ENCODE results near the gene IRF1.

IRF1 gene

DNA sequence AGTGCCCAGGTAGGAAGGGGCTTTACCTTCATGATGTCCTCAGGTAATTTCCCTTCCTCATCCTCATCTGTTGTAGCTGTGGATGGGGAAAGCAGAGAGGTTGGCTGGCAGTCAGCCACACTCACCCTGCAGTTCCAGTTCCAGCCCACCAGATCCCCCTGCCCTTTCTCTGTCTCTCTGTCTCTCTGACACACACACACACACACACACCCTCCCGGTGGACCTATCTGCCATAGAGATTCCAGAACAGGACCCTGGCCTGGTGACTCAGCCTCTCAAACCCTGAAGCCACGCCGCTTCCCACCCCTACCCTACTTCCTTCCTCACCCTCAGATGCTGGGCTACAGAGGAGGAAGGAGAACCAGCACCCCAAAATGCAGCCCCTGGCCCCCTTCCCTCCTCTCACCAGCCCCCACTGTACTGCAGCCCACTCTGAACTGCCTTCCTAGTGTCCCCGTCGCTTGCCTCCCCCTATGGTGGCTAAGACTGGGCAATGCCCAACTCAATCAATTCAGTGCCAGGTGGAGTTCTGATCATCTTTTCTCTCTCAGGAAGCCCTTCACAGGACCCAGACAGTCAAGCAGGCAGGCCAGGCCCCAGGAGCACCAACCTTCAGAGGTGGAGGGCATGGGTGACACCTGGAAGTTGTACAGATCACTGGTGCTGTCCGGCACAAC is 4.8 kb downstream of the IRF1 start:
- DNase-seq, result peak; percentile 15

DNA sequence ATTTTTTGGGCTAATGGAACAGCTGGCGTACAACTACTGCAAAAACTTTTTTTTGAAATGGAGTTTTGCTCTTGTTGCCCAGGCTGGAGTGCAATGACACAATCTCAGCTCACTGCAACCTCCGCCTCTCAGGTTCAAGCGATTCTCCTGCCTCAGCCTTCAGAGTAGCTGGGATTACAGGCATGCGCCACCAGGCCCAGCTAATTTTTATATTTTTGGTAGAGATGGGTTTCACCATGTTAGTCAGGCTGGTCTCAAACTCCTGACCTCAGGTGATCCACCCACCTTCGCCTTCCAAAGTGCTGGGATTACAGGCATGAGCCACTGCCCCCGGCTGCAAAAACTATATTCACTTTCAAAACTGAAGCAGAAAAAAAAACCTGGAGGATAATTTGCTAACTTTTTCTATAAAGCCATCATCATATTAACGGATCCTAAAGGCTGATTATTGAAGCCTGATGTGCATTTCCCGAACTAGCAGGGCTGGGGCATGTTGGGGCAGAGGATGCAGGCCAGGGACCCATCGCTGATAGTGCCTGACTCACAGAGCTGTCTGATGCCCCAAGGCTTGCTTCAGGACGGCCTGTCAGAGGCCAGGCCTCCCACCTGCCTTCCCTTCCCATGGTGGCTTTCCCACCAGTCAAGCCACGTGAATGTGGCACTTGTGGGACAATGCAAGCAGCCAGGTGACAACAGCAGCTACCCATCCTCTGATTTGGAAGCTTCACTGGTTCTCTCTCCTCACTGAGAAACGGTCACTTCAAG is 5.5 kb downstream of the IRF1 start:
- DNase-seq, result peak; percentile 8

DNA sequence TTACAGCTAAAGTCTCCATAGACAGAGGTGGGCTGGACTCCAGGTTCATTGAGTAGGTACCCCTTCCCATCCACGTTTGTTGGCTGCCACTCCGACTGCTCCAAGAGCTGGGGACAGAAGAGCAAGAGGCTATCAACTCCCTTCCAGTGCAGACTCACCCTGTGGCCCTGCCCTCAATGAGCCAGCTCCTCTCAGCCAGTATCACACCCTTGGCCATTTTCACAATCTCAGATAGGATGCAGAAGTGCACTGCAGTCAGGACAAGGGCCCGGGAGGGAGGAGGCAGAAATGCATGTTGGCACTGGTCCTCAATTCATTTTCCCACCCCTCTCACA is 6.2 kb downstream of the IRF1 start:
- peak; percentile 8 for DNase-seq

DNA sequence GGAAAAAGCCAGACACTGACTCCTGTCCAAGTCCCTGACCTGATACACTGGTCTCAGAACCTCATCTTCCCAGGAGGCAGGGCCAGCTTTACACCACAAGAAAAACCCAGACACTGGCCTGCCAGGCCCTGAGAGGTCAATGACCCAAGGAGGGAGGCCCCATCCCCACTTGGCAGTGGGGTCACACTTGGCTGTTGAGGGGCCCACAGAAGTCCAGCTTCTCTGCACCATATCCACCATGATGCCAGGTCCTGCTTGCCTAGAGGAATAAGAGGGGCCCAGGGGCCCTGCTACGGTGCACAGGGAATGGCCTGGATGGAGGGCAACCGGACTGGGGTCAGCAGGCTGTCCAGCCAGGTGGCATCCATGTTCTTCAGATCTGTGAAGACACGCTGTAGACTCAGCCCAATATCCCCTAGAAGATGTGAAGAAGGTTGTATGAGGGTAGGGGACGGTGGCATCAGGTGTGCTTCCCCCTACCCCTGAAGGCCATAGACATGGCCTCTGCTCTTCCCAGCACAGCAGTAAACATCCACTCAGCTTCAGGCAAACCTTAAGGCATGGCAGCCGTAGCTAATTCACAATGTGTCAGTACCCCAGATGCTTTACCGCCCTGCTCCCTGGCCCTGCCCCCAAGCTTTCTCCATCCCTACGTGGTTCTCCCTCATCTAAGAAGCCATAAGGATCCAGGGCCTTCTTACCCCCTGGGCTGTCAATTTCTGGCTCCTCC is 6.7 kb downstream of the IRF1 start:
- peak; percentile 17 for DNase-seq

DNA sequence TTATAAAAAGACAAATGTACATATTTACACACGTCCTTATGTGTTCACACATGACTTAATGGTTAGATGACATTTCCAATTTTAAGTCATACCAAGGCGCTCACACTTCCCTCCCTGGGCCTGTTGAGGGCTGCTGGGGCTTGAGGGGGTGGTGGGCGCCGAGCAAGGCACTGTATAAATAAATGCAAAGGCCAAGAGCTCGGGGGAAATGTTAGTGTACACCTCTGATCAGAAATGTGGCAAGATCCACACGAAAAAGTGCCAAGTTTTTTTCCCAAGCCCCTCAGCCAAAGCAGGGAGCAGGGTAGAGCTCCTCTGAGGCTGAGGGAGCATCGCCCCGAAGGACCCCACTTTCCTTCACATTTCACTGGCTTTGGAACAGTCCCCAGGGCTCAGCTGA is 7.5 kb downstream of the IRF1 start:
- no peak for DNase-seq

DNA sequence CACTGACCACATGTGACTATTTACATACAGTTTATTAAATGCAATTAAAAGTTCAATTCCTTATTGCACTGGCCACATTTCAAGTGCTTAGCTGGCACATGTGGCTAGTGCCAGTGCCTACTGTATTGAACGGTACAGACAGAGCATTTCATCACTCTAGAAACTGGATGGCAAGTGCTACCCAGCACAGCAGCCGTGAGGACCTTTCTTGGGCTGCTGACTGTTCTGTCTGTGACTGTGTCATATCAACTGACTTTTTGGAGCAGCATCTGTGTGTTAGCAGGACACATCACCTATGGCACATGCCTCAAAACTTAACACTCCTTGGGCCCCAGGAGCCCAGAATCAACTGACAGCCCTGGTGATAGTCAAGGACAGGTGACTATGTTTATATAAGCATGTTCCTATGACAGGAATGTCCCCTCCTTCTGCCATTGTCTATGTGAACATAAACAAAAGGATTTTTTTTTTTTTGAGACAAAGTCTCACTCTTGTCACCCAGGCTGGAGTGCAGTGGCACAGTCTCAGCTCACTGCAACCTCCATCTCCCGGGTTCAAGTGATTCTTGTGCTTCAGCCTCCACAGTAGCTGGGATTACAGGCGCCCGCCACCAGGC is 8.9 kb downstream of the IRF1 start:
- no peak for DNase-seq

DNA sequence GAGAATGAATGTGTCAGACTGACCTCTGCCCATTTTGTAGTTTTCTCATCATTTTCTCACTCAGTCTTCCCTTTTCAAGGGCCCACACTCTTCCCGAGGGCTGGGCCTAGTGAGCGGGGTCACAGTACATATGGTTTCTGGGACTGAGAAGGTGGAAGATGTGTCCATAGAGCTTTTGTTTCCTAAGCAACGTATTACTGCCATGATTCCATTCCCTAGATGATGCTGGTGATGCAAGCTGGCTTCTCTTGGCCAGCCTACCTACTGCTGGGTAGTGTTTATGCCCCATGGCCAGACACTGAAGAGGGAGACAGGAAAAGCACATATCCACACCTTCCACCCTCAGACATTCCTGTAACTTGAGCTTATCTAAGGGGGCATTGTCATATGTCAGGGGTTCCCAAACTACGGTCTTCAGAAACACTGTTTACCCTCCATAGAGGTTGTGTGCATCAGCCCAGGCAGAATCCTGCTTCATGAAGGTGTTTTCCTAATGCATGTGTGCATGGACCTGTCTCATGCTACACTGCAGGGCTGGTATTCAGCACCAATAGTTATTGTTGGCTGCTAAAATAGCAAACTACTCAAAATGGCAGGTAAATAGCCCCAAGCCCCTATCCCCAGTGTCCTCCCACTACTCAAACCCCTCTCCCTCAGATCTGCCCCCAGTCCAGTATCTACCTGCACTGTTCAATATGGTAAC is 9.5 kb downstream of the IRF1 start:
- no peak for DNase-seq

DNA sequence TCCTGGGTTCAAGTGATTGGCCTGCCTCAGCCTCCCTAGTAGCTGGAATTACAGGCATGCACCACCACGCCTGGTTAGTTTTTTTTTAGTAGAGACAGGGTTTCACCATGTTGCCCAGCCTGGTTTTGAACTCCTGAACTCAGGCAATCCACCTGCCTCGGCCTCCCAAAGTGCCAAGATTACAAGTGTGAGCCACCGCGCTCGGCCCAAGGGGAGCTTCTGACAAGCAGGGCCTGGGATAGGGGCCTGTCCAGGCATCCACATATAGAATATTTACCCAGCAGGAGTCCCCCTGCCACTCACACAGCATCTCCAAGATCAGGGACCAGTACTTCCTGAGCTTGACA is 10.1 kb downstream of the IRF1 start:
- DNase-seq, result no peak

DNA sequence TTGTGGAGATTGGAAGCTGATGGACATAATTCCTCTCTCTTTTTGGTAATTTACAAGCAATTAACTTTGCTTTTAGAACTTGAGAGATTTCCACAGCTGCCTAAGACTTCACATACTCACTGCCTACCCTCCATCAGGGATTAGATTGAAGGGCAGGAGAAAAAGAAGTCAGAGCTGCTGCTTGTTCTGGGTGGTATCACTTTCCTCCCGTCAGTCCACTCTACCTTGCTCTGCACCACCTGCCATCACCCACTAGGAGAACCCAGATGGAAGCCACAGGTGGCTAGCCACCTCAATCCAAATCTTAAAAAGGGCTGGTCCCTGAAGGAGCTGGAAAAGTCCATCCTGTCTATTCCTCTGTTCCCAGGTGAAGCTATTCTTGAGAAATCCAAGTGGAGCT is 10.5 kb downstream of the IRF1 start:
- no peak for DNase-seq

DNA sequence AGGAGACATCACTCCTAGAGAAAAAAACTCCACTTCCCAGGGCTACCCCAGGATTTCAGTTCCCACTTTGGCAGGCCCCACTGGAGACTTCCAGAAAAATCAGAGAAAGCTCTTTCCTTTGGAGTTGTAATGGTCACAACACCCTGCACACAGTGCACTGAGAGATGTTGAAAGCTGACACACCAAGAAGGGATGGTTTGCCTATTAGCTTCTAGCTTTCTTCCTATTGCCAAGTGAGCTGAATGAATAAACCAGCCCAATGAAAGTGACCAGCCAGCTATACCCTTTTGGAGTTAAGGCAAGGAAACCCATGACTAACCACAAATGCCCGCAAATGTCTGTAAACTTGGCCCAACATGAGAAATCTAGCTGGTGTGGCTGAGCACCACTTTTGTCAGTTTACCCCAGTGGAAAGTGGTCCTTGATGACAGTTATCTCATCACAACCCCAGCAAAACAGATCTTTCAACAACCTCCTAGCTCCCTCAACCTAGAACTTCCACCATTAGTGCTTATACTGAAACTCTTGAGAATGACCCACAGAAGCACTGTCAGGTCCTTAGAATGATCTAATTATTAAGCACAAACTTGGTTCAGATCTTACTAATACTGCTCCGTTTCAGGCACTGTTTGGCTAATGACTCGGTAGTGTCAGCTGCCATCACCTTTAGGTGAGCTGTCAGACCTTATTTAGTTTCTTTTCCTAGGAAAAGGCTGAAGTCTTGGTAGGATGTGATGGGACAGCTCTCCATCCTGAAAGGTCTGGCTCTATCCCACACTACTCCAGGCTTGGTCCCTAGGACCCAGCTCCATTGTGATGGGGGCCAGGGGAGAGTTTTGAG is 11.2 kb downstream of the IRF1 start:
- DNase-seq, result no peak

DNA sequence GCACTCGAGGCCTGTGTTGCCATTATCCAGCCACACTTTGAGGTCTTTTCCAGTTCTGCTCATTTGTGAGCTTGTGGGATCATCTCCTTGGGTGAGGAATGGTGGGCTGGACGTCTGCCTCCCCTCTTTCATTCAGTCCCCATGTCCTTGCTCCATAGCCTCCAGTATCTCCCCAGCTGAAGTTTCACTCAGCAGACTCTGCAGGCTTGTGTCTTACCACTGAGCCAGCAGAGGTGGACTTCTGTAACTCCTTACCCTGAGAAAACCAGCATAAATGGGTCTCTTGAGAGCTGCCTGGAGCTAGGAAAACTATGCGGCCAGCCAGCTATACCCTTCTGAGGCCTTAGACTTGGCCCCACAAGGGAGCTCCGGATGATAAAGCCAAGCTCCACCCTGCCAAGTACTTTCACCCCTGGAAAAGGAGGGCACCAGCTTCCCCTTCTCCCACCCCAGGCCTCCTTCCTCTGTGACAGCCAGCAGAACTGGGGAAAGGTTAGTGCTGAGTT is 12.2 kb downstream of the IRF1 start:
- DNase-seq, result no peak

DNA sequence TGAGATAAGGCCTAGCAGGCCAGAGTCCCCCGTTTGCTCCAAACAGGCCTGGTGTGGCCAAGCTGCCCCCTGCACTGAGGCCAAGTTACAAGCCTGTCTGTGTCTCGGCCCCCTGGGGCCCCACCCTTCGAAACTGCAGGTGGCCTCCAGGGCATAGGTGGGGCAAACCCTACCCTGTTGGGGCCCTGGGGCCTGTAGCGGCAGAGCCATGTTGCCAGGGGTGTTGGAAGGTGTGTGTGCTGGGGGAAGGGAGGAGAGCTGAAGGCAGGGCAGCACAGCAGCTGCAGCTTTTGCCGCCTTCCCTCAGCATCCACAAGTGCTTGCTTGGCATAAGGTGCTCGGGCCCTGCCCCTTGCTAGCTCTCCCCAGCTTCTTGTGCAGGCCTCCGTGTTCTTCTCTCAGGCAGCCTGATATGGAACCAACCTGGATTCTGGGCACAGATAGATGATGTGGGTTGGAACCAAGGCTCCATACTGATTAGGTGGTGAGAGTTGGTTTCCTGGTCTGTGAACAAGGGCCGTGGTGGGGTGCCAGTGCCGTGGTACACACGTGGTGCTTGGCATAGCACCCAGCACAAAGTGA is 12.7 kb downstream of the IRF1 start:
- DNase-seq, result no peak

DNA sequence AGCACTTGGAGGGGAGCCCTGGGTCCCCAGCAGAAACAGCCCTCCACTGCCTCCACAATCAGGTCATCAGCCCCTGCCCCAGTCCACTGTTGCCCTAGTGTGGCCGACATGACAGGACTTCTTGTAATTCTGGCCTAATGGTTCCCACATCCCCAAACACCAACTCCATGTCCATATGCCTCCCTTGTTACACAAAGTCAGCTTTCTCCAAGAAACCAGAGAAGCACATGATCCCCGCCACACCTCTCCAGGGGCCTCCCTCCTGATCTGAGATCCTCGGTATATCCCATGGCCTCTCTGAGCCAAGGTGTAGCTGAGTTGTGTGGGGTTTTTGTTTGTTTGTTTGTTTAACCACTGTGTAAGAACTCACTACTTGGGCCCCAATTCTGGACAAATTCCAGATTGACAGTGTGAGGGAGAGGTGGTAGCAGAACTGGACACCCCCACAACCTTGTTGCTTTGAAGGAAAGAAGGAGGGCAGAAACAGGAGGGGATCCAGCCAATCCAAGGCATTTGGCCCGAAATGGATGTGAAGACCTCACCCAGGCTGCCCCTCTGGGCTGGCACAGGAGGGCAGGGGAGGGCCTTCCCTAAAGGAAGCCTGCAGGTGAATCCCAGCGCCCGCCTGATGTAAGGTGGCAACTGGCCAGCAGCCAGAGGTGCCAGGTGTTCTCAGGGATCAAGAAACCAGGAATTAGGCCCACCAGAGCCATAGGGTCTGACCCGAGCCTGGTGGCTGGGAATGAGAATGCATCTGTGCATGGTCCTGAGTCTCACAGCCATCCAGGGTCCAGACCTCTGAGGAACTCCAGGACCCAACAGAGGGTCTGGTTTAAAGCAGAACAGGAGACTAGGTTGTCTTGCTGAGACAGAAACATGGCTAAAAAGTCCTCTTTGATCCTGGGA is 13.4 kb downstream of the IRF1 start:
- no peak for DNase-seq

DNA sequence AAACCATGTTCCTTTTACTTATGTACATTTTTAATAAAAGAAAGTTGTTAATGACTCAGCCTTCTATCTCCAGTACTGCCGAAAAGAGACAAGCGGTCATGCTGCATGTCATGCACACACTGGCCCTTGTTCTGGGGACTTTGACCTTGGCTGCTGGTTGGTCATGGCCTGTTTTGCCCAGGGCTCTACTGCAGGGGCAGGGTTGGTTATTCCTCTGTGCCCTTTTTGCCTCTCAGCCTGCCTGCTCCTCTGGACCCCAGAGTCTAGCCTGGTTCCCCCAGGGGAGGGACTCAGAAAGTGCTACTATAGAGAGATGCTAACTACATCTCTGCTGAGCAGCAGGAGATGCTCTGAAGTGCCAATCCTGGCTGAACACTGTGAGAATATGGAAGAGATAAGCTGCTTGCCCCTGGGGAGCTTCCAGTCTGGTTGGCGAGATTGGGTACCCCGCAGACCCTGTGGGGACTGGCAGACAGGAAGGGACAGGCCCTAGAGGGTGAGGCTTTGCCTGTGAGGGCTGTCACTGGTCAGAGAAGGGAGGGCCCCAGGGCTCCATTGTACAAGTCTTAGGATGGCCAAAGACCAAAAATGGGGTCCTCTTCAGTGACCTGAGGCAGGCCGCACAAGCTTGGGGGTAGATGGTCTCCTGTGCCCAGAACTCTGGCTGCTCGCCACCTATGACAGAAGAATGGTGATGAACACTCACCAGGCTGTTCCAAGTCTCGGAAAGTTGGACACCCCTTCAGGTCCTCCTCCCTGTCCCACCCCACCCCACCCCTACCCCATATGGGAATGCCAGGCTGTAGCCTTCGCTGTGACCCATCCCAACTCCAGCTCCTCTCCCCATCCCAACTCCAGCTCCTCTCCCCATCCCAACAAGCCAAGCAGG is 14.3 kb downstream of the IRF1 start:
- DNase-seq, result peak; percentile 14

DNA sequence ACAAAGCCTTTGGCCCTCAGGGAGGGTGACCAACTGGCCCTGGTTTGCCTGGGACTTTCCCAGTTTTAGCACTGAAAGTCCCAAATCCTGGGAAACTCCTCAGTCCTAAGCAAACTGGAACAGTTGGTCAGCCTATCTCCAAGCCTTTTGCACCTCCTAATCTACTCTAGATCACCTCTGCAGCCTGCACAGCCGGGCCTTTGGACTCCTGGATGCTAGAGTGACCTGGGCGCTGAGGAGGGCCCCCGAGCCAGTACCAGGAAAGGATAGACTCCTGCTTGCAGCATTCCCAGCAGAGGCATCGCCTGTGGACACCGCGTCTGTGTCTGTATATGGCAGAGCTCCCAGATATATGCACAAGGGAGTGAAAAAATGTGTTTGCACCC is 15.1 kb downstream of the IRF1 start:
- peak; percentile 23 for DNase-seq

DNA sequence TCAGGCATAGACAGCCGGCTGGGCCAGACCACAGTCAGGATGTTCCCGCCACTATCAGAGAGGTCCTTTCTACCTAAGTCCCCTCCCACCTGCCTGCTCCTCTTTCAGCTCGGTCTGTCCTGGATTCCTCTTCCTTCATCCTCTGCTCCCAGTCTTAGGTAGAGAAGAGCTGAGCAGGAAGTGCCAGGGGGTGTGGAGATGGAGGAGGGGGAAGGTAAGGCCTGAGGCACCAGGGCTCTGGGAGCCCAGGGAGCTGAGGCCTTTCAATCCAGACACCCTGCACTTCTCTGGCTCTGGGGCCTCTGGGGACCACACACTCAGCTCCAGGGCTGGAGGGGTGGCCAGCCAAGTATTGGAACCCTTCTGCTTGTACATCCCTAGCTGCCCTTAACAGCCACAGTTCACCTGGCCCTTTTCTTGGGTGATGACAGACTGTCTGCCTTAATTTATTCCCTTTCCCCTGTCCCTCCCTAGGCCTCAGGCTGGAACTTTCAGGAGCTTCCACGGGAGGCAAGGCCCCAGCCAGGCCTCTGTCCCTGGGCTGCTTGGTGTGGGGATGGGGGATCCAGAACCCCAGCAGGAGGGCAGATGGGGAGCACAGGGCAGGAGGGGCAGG is 15.6 kb downstream of the IRF1 start:
- DNase-seq, result peak; percentile 10

DNA sequence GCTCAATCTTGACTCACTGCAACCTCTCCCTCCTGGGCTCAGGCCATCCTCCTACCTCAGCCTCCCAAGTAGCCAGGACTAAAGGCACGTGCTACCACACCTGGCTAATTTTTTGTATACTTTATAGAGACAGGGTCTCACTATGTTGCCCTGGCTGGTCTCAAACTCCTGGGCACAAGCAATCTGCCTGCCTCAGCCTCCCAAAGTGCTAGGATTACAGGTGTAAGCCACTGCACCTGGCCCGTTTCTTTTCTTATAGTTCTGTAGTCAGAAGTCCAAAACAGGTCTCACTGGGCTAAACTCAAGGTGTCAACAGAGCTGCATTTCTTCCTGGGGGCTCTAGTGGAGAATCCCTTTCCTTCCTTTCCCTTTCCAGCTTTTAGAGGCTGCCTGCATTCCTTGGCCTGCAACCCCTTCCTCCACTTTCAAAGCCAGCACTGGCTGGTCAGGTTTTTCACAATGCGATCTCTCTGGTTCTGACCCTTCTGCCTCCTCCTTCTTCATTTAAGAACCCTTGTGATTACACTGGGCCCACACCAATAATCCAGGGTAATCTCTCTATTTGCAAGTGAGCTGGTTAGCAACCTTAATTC is 16.3 kb downstream of the IRF1 start:
- DNase-seq, result peak; percentile 6

DNA sequence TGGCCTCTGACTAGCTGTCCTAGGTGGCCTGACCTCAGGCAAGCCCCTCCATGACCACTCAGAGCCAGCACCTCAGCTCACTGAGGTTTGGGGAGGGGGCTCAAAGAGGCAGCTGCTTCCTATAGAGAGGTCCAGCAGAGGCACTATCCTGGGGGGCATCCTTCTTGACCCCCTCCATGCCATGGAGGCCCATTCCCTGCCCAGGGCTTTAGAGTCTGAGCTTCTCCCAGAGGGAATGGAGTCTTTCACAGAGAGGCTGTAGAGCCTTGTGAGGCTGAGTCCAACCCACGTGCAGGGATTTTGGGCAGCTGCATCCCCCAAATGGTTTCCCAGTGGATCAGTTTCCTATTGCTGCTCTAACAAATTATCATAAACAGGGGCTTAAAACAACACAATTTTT is 16.9 kb downstream of the IRF1 start:
- DNase-seq, result peak; percentile 8

All from femur (tissue), 1 donor.